ENCODE measurements around the gene FERMT2. TPM values are rescaled to one million over a fixed set of nuclear protein-coding genes. Genes with fewer than 3 reads are reported as not detected.

Gene FERMT2
- total and polyA plus RNA-seq, 9 of the 15 experiments (the other 6 are each of a cell fraction or from before 2014, with no cell fraction given): 0.10 to 1.3 (median 0.40) TPM

GRCh38 chr14:52840877-52841276 lies 110.0 kb downstream of the FERMT2 start:
- H3K9ac ChIP-seq (ENCODE audit: insufficient read depth in 1 of 2, low read depth in 2 of 2, low read length in 2 of 2): no peak overlapping the region
- intact Hi-C loops (cut with micrococcal nuclease): no loop called here
- H3K9me1 ChIP-seq (ENCODE audit: control insufficient read depth, insufficient read depth, low read length): no peaks in the 10 kb centered on the region
- no peaks in the 10 kb centered on the region for H3K79me2 ChIP-seq (ENCODE audit: control insufficient read depth, insufficient read depth, low read length)
- ATAC-seq: no peak
- H3K27ac ChIP-seq (ENCODE audit: extremely low read depth, low read depth, low read length): no peak overlapping the region
- no peaks in the 10 kb centered on the region; a peak in 1 of 5 replicates for H3K4me1 ChIP-seq (replicated peaks in 1 of 2; ENCODE audit: control insufficient read depth in 2 of 2, insufficient read depth in 2 of 2, low read length in 2 of 2)
- H2AFZ ChIP-seq (ENCODE audit: low read depth, low read length): no peak overlapping the region
- TF ChIP-seq MCM3 (IDR thresholded peaks at IDR 0.05): no peak
- TF ChIP-seq RNF2 (IDR thresholded peaks at IDR 0.05): no peak
- no peak for TF ChIP-seq KLF6 (CRISPR knock-in tag; IDR thresholded peaks at IDR 0.05; ENCODE audit: borderline replicate concordance)
- no peak for TF ChIP-seq DNMT1 (IDR thresholded peaks at IDR 0.05)
- no peak for TF ChIP-seq RBM14 (IDR thresholded peaks at IDR 0.05; ENCODE audit: borderline replicate concordance, insufficient read depth, low read depth, low read length)
- TF ChIP-seq NCOA6 (IDR thresholded peaks at IDR 0.05): no peak
- TF ChIP-seq ZNF445 (CRISPR knock-in tag; IDR thresholded peaks at IDR 0.05; ENCODE audit: low read depth): no peak
- no peak for TF ChIP-seq TAF7 (tag; IDR thresholded peaks at IDR 0.05)
- no peak for TF ChIP-seq GABPB1 (CRISPR knock-in tag; IDR thresholded peaks at IDR 0.05)
- TF ChIP-seq ZFP1 (CRISPR knock-in tag; IDR thresholded peaks at IDR 0.05): no peak
- TF ChIP-seq IRF2 (CRISPR knock-in tag; IDR thresholded peaks at IDR 0.05): no peak
- no TSS peak for BruUV-seq (replicated peaks)
- no peaks in the 10 kb centered on the region for H3K27me3 ChIP-seq (ENCODE audit: control insufficient read depth in 2 of 2, insufficient read depth in 2 of 2, low read length in 2 of 2)
- FAIRE-seq: no peak
- H3K4me3 ChIP-seq: no peak overlapping the region
- H4K20me1 ChIP-seq (replicated peaks; ENCODE audit: control insufficient read depth, insufficient read depth, low read length): no peaks in the 10 kb centered on the region
- ChIA-PET CTCF (ENCODE audit: low intra/inter-chr PET ratio) (no interaction called here), POLR2A (no interaction called here)
- H3K9me3 ChIP-seq (replicated peaks; ENCODE audit: control insufficient read depth, insufficient read depth, low read depth, low read length): no peaks in the 10 kb centered on the region
- no peak overlapping the region for H3K4me2 ChIP-seq (ENCODE audit: insufficient read depth, low read length)
- no peaks in the 10 kb centered on the region for H3K36me3 ChIP-seq (ENCODE audit: control insufficient read depth, insufficient read depth, low read length)
- in situ Hi-C loops (cut with MboI): loop anchor here (25.0 kb wide), 1 partner anchor 554 kb away; no protein-coding TSS in a partner anchor
- WGBS (ENCODE audit: insufficient coverage, low coverage, missing lambda C conversion rate): 0% methylated on average over 1 of the region's 3 CpGs
- DNase-seq (ENCODE audit: extremely low read depth in 1 of 4, low spot score in 3 of 4): no peak

All from K562 (cell line).